Gastrocnemius medialis (tissue), 4 donors: ENCODE results near the gene RASAL3.

Experiments
- CTCF ChIP-seq, 5 experiments: fragments of 450-650 bp in 3 of 5; fragments of 200-600 bp in 2 of 5; sonication (generic) in 2 of 5; IDR thresholded peaks in 4 of 5; conservative IDR thresholded peaks in 1 of 5; 1 replicate in 4 of 5; 2 replicates in 1 of 5; pipeline ENCODE4 v1.5.1; 2016 to 2019; ENCODE audit warnings: antibody characterized with exemption in 5 of 5, mild to moderate bottlenecking in 3 of 5, moderate library complexity in 3 of 5
- POLR2A ChIP-seq, 2 donors: fragments of 450-650 bp; IDR thresholded peaks; one replicate each; pipeline ENCODE4 v1.6.1; 2017; ENCODE audit warnings: antibody characterized with exemption in 2 of 2, mild to moderate bottlenecking in 2 of 2, moderate library complexity in 2 of 2

DNA sequence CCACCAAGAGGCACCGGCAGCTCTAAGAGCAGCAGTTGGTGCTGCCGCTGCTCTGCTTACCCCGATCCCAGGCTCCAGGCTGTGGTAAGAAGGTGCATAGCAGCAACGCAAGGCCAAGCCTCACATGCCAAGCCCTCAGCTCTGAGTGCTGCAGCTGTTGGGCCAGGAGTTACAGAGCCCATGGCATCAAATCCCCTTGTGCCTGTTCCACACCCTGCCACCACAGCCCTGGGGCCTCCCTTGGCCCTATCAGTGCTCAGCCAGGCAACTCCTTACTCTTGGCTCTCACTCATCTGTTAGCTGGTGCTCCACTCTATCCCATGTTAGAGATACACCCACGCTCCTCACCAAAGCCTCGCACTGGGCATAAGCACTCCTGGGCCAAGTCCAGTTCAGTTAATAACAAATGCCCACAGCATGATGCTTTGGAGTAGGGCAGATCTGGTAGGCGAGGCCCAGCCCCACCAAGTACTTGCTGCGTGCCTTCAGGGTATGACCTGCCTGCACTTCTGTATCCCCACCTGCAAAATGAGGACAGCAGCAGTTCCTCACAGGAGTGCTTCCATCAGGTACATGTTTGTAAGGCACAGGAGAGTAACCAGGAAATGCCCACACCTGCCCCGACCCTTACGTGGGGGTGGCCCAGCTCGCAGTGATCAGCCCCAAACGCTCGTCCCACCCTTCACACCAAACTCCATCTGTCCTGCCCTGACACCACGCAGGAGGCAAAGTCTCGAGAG, 61.8 kb downstream of the RASAL3 start:
- TF ChIP-seq POLR2A (IDR thresholded peaks at IDR 0.05) (no peak), CTCF (IDR thresholded peaks at IDR 0.05 in 4 of 5, conservative IDR thresholded peaks at IDR 0.05 in 1 of 5) (peak in 2 of 5 experiments; percentile 27 to 28)
